HepG2 (cell line): Measurements from ENCODE around the gene EIF6. TPM values are rescaled to one million over a fixed set of nuclear protein-coding genes. Genes with fewer than 3 reads are reported as not detected.
A peak's percentile ranks its signal among the peaks of the same experiment; 100 is the strongest.

ENCODE experiments used
- ATAC-seq: fragments of 200-7000 bp; cut with Tn5 transposase; 3 replicates; pipeline ENCODE4 v1.9.1; 2020; ENCODE audit warnings: mild to moderate bottlenecking, moderate library complexity
- BruUV-seq: library from RNA; stranded (reverse); fragments of 400-500 nt; replicated peaks from 2 replicates; lab custom pipeline; 2021; lab: Mats Ljungman, UMichigan
- CTCF ChIA-PET: fragments of 300-600 bp; formaldehyde crosslinking; extraction: SDS; loops from one replicate; lab custom pipeline; 2021; ENCODE audit warnings: low total read pairs, inconsistent platforms, low intra/inter-chr PET ratio; lab: Yijun Ruan, JAX
- POLR2A ChIA-PET: fragments of 350-600 bp; sonication (Branson Sonifier 250); formaldehyde crosslinking; loops from one replicate; lab custom pipeline; 2020; ENCODE audit warnings: antibody characterized with exemption, inconsistent platforms; lab: Yijun Ruan, JAX
- DNase-seq: peaks from one replicate; pipeline ENCODE4 v3.0.0-alpha.2; 2015; ENCODE audit warnings: low spot score
- FAIRE-seq: peaks from 3 replicates; lab custom pipeline; 2011; peaks lifted over from hg19 to GRCh38; lab: Jason Lieb, UNC
- H2AFZ ChIP-seq: one replicate; pipeline ENCODE4 v1.6.1; 2011; ENCODE audit warnings: low read length, inconsistent platforms
- H3K27ac ChIP-seq: fragments of 300-600 bp; 3 replicates; pipeline ENCODE4 v1.8.0; 2011; ENCODE audit warnings: mixed run types, mild to moderate bottlenecking, mixed read lengths, low read length, inconsistent platforms; ENCODE audit not compliant: insufficient read depth; ENCODE audit errors: extremely low read length
- H3K27me3 ChIP-seq, 2 experiments: fragments of 200-600 bp in 1 of 2; 2 replicates in 1 of 2; 3 replicates in 1 of 2; pipeline versions ENCODE4 v1.6.0 to v1.8.0; 2011; ENCODE audit warnings: low read length in 2 of 2, mild to moderate bottlenecking in 2 of 2, moderate library complexity in 2 of 2, inconsistent platforms in 1 of 2; ENCODE audit not compliant: insufficient read depth in 2 of 2, control insufficient read depth in 1 of 2
- H3K36me3 ChIP-seq, 2 experiments: fragments of 200-600 bp in 1 of 2; replicated peaks in 1 of 2; 2 replicates in 1 of 2; 3 replicates in 1 of 2; pipeline versions ENCODE4 v1.5.1 to v1.8.0; 2011; ENCODE audit warnings: low read length in 2 of 2, inconsistent platforms in 1 of 2; ENCODE audit not compliant: insufficient read depth in 2 of 2, control insufficient read depth in 1 of 2
- H3K4me1 ChIP-seq: 2 replicates; pipeline ENCODE4 v1.5.1; 2012; ENCODE audit warnings: low read length, inconsistent platforms; ENCODE audit not compliant: insufficient read depth
- H3K4me2 ChIP-seq: 2 replicates; pipeline ENCODE4 v1.6.0; 2011; ENCODE audit warnings: low read depth, low read length, inconsistent platforms
- H3K4me3 ChIP-seq, 3 experiments: fragments of 200-600 bp in 1 of 3; sonication (generic), shearing (Covaris generic) in 1 of 3; replicated peaks in 1 of 3; 2 replicates each; pipeline ENCODE4 v1.5.1; 2011 to 2016; ENCODE audit warnings: low read length in 3 of 3, inconsistent platforms in 2 of 3, low read depth in 2 of 3, mild to moderate bottlenecking in 2 of 3, control low read depth in 1 of 3, mixed read lengths in 1 of 3; ENCODE audit not compliant: insufficient read depth in 1 of 3
- H3K79me2 ChIP-seq: one replicate; pipeline ENCODE4 v1.6.1; 2011; ENCODE audit warnings: low read length, inconsistent platforms; ENCODE audit not compliant: insufficient read depth
- H3K9ac ChIP-seq: 2 replicates; pipeline ENCODE4 v1.6.0; 2011; ENCODE audit warnings: mild to moderate bottlenecking, low read depth, low read length, inconsistent platforms; ENCODE audit not compliant: insufficient read depth
- H3K9me3 ChIP-seq: 2 replicates; pipeline ENCODE4 v1.5.1; 2012; ENCODE audit warnings: mild to moderate bottlenecking, low read length
- H4K20me1 ChIP-seq: 2 replicates; pipeline ENCODE4 v1.6.0; 2011; ENCODE audit warnings: inconsistent platforms, mild to moderate bottlenecking, low read length, moderate library complexity; ENCODE audit not compliant: insufficient read depth
- ATF7-NPFF ChIP-seq: sonication (generic); formaldehyde crosslinking; IDR thresholded peaks from 2 replicates; pipeline ENCODE4 v1.8.1; 2023; ENCODE audit warnings: mild to moderate bottlenecking, low read depth, missing genetic modification reagents, moderate library complexity
- ESRRA ChIP-seq: sonication (generic); formaldehyde crosslinking; IDR thresholded peaks from 2 replicates; pipeline ENCODE4 v1.5.1; 2020; ENCODE audit warnings: mild to moderate bottlenecking, low read depth, missing genetic modification reagents
- ETV5 ChIP-seq: IDR thresholded peaks from 2 replicates; pipeline ENCODE4 v1.6.1; 2018; ENCODE audit warnings: missing biosample characterization, missing genetic modification reagents, inconsistent platforms, borderline replicate concordance
- HES4 ChIP-seq: sonication (generic); formaldehyde crosslinking; IDR thresholded peaks from 2 replicates; pipeline ENCODE4 v1.9.0; 2021; ENCODE audit warnings: mild to moderate bottlenecking, missing genetic modification reagents, borderline replicate concordance
- HIVEP1 ChIP-seq: sonication (generic); formaldehyde crosslinking; IDR thresholded peaks from 2 replicates; pipeline ENCODE4 v1.4.0; 2020; ENCODE audit warnings: mild to moderate bottlenecking, missing genetic modification reagents
- NFRKB ChIP-seq: fragments of 450-650 bp; IDR thresholded peaks from 2 replicates; pipeline ENCODE4 v1.6.1; 2017
- PCBP1 ChIP-seq: fragments of 200-400 bp; formaldehyde crosslinking; IDR thresholded peaks from 2 replicates; pipeline ENCODE4 v1.6.1; 2017; ENCODE audit warnings: mild to moderate bottlenecking, low read depth, low read length, borderline replicate concordance
- RBM22 ChIP-seq: fragments of 200-400 bp; formaldehyde crosslinking; optimal IDR thresholded peaks from 2 replicates; pipeline ENCODE3; 2017; ENCODE audit warnings: mild to moderate bottlenecking, low read length, moderate library complexity
- ZBTB38 ChIP-seq: sonication (generic); formaldehyde crosslinking; IDR thresholded peaks from 2 replicates; pipeline ENCODE4 v1.5.1; 2020; ENCODE audit warnings: mild to moderate bottlenecking, missing genetic modification reagents
- ZFP1 ChIP-seq: IDR thresholded peaks from 2 replicates; pipeline ENCODE4 v1.6.1; 2016
- ZNF292 ChIP-seq: sonication (generic); formaldehyde crosslinking; IDR thresholded peaks from 2 replicates; pipeline ENCODE4 v1.8.1; 2022; ENCODE audit warnings: mild to moderate bottlenecking, low read depth, missing genetic modification reagents, borderline replicate concordance
- ZNF329 ChIP-seq: sonication (generic); formaldehyde crosslinking; IDR thresholded peaks from 2 replicates; pipeline ENCODE4 v1.9.0; 2021; ENCODE audit warnings: low read depth, mild to moderate bottlenecking, missing genetic modification reagents
- ZNF446 ChIP-seq: sonication (generic); formaldehyde crosslinking; IDR thresholded peaks from 2 replicates; pipeline ENCODE4 v1.5.0; 2020; ENCODE audit warnings: mild to moderate bottlenecking, missing genetic modification reagents
- ZNF782 ChIP-seq: sonication (generic); formaldehyde crosslinking; IDR thresholded peaks from 2 replicates; pipeline ENCODE4 v1.4.0; 2020; ENCODE audit warnings: missing genetic modification reagents, mild to moderate bottlenecking, borderline replicate concordance
- WGBS: methylation state at CpG from one replicate; pipeline ENCODE4 v1.1.6; 2017; ENCODE audit warnings: low lambda C conversion rate; 5-methylcytosine and 5-hydroxymethylcytosine counted together
- in situ Hi-C: cut with HindIII; loops from 2 replicates; pipeline ENCODE4 v1.10.0; 2017; ENCODE audit warnings: low pct_unique_long_range_greater_than_20kb; ENCODE audit not compliant: extremely low pct_ligation_motif_present
- intact Hi-C: fragments of 100-400 bp; cut with micrococcal nuclease; formaldehyde crosslinking; loops from one replicate; pipeline ENCODE4 v1.10.0; 2022; ENCODE audit not compliant: unreplicated experiment
- polyA plus RNA-seq, 8 experiments: library from polyadenylated mRNA; depleted of rRNA in 3 of 8; stranded (reverse) in 7 of 8; unstranded in 1 of 8; fragments of >200 nt; fragmentation: Illumina TruSeq in 4 of 8; extraction: Trizol in 4 of 8; gene quantifications; 2 replicates each; pipeline versions ENCODE4 v1.2.1 to v1.2.3, GENCODE V29; 2011 to 2016; ENCODE audit warnings: low read depth in 4 of 8, missing spikeins in 1 of 8, mixed read lengths in 1 of 8; ENCODE audit not compliant: insufficient read depth in 1 of 8
- total RNA-seq, 5 experiments: library from RNA; depleted of rRNA; stranded (reverse); fragments of >200 nt; fragmentation: Illumina TruSeq; extraction: Trizol; gene quantifications; 2 replicates each; pipeline ENCODE4 v1.2.3, GENCODE V29; 2016; ENCODE audit warnings: low read depth in 1 of 5
- TF ChIP-seq, protein P1 (sequence below): sonication (generic); formaldehyde crosslinking; IDR thresholded peaks from 2 replicates; pipeline ENCODE4 v1.5.0; 2020; ENCODE audit warnings: missing genetic modification reagents, mild to moderate bottlenecking, borderline replicate concordance
- TF ChIP-seq, protein P2 (sequence below): sonication (generic); formaldehyde crosslinking; IDR thresholded peaks from 2 replicates; pipeline ENCODE4 v1.9.0; 2022; ENCODE audit warnings: missing genetic modification reagents, mild to moderate bottlenecking, borderline replicate concordance
- TF ChIP-seq, protein P3 (sequence below): sonication (generic); formaldehyde crosslinking; IDR thresholded peaks from 2 replicates; pipeline ENCODE4 v1.4.0; 2020; ENCODE audit warnings: missing genetic modification reagents

The EIF6 gene
- total and polyA plus RNA-seq, 2 of the 13 experiments (the other 11 are each of a cell fraction or from before 2014, with no cell fraction given): 462 to 466 TPM

DNA sequence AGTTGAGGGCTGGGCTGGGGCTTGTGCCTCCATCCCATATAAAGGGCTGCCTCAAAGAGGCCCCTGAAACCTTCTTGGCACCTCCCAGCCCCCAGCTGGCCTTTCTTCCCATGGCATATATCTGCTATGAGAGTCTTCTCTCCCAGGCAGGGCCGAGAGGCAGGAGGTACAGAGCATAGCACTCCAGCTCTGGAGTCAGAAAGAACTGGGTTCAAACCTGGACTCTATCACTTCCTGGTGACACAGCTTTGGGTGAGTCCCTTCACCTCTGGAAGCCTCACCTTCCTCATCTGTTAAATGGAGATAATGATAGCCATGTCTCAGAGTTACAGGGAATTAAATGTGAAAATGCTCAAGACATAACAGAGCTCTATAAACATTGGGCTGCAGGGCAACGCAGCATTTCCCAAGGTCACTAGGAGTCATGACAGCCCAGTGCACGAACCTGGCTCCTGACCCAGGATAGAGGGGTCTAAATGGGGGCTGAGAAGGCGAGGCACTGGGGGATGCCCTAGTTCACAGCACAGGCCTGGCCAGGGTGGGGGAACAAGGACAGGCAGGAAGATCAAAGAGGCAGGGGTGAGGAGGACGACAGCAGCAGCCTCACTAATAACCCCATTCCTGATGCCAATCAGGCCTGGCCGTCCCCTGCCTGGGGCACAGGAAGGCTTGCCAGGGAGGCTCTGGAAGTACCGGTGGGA is 5.8 kb upstream of the EIF6 start (continued):
- TF ChIP-seq, protein P1, sequence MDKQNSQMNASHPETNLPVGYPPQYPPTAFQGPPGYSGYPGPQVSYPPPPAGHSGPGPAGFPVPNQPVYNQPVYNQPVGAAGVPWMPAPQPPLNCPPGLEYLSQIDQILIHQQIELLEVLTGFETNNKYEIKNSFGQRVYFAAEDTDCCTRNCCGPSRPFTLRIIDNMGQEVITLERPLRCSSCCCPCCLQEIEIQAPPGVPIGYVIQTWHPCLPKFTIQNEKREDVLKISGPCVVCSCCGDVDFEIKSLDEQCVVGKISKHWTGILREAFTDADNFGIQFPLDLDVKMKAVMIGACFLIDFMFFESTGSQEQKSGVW (CRISPR knock-in tag): peak; percentile 56; the same call in 1 of the 2 replicates
- TF ChIP-seq ZNF329: no peak
- TF ChIP-seq, protein P2, sequence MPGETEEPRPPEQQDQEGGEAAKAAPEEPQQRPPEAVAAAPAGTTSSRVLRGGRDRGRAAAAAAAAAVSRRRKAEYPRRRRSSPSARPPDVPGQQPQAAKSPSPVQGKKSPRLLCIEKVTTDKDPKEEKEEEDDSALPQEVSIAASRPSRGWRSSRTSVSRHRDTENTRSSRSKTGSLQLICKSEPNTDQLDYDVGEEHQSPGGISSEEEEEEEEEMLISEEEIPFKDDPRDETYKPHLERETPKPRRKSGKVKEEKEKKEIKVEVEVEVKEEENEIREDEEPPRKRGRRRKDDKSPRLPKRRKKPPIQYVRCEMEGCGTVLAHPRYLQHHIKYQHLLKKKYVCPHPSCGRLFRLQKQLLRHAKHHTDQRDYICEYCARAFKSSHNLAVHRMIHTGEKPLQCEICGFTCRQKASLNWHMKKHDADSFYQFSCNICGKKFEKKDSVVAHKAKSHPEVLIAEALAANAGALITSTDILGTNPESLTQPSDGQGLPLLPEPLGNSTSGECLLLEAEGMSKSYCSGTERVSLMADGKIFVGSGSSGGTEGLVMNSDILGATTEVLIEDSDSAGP (CRISPR knock-in tag): peak; percentile 7; the same call in 1 of the 2 replicates

DNA sequence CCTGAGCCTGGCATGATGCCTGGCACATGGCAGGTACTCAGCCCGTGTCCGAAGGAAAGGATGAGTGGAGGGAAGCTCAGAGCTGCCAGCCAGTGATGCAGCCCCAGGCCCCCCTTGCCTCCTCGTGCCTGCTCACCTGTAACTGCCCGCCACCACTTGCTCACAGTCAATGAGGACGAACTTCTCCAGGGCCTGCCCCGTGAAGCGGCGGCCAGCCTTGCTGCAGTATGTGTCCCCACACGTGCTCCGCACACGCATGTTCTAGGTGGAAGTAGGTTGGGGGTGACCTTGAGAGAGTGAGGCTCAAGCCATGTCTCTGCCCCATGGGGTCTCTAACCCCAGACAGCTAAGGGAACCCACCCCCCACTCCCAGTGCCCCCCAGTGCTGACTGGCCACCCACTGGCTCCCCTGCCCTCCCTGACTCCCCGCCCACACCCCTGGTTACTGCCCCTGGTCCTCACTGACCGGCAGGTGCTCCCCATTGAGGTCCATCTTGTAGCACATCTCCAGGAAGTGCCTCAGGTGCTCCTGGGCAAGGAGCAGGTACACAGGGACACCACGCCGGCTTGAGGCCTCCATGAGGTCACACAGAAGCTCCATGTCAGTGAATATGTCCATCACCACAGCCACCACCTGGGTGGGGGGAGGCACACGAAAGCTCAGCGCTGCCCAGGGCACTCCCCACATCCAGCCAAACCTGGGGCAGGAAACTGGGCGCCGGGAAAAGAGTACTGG is 3.9 kb upstream of the EIF6 start:
- intact Hi-C loops (no loop called here), in situ Hi-C loops (no loop called here)
- peaks cover 16% of the 10 kb centered on the region for H3K79me2 ChIP-seq
- no peak overlapping the region for H3K4me2 ChIP-seq
- no peak overlapping the region for H3K9ac ChIP-seq
- no peak overlapping the region for H3K27ac ChIP-seq
- FAIRE-seq (no peak), DNase-seq (no peak), ATAC-seq (no peak)
- peaks cover 71% of the 10 kb centered on the region for H3K4me1 ChIP-seq
- no peak overlapping the region for H3K4me3 ChIP-seq
- peaks cover 6 to 36% of the 10 kb centered on the region in 2 experiments; a peak in 4 of 5 replicates for H3K27me3 ChIP-seq
- 74% methylated on average over 19 of the region's 19 CpGs for WGBS
- no TSS peak for BruUV-seq
- POLR2A ChIA-PET: interaction anchor here (1.4 to 3.0 kb wide), 6 partner anchors 9 to 142 kb away, joined by 4 to 26 read pairs (median 6); partner anchors contain the start of gene EDEM2
- H2AFZ ChIP-seq: no peak overlapping the region
- no peaks in the 10 kb centered on the region for H3K9me3 ChIP-seq
- CTCF ChIA-PET: interaction anchor here (1.2 kb wide), 1 partner anchor 18 kb away, joined by 3 read pairs; no protein-coding TSS in a partner anchor
- H4K20me1 ChIP-seq: no peaks in the 10 kb centered on the region
- H3K36me3 ChIP-seq: no peaks in the 10 kb centered on the region
- TF ChIP-seq PCBP1 (0 out of 2 replicates have a peak, but pooled peaks have one; percentile 54), ATF7-NPFF (no peak), RBM22 (no peak), ZNF782 (no peak), ETV5 (CRISPR knock-in tag) (no peak), ZNF446 (CRISPR knock-in tag) (0 out of 2 replicates have a peak, but pooled peaks have one; percentile 61), ESRRA (CRISPR knock-in tag) (no peak), ZBTB38 (CRISPR knock-in tag) (no peak), NFRKB (no peak), HES4 (CRISPR knock-in tag) (peak; percentile 58; the same call in 1 of the 2 replicates), HIVEP1 (0 out of 2 replicates have a peak, but pooled peaks have one; percentile 18), ZFP1 (CRISPR knock-in tag) (no peak), ZNF292 (no peak)
- TF ChIP-seq, protein P3, sequence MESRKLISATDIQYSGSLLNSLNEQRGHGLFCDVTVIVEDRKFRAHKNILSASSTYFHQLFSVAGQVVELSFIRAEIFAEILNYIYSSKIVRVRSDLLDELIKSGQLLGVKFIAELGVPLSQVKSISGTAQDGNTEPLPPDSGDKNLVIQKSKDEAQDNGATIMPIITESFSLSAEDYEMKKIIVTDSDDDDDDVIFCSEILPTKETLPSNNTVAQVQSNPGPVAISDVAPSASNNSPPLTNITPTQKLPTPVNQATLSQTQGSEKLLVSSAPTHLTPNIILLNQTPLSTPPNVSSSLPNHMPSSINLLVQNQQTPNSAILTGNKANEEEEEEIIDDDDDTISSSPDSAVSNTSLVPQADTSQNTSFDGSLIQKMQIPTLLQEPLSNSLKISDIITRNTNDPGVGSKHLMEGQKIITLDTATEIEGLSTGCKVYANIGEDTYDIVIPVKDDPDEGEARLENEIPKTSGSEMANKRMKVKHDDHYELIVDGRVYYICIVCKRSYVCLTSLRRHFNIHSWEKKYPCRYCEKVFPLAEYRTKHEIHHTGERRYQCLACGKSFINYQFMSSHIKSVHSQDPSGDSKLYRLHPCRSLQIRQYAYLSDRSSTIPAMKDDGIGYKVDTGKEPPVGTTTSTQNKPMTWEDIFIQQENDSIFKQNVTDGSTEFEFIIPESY (CRISPR knock-in tag): 0 out of 2 replicates have a peak, but pooled peaks have one; percentile 9
